SU-DHL-6 (cell line): ENCODE results near the gene LRGUK.

Experiments
- H2AFZ ChIP-seq: fragments of 200-600 bp; sonication (generic); 2 replicates; pipeline ENCODE4 v1.6.1; 2014; ENCODE audit warnings: low read depth, mild to moderate bottlenecking, moderate library complexity, mixed read lengths, antibody characterized with exemption, low read length; ENCODE audit not compliant: severe bottlenecking
- H3F3A ChIP-seq: fragments of 200-600 bp; shearing (Covaris generic); 2 replicates; pipeline ENCODE4 v1.6.0; 2016; ENCODE audit warnings: antibody characterized with exemption, mild to moderate bottlenecking; ENCODE audit not compliant: insufficient read depth
- H3K27ac ChIP-seq: fragments of 200-600 bp; sonication (generic); 2 replicates; pipeline ENCODE4 v1.5.1; 2016; ENCODE audit warnings: low read depth, mild to moderate bottlenecking, low read length, moderate library complexity, mixed read lengths
- H3K27me3 ChIP-seq: fragments of 200-600 bp; sonication (generic), shearing (Covaris generic); 2 replicates; pipeline ENCODE4 v1.6.0; 2014; ENCODE audit warnings: mild to moderate bottlenecking, low read length
- H3K36me3 ChIP-seq: fragments of 200-600 bp; sonication (generic); 2 replicates; pipeline ENCODE4 v1.6.1; 2014; ENCODE audit warnings: mild to moderate bottlenecking, low read length, mixed read lengths
- H3K4me2 ChIP-seq: fragments of 300-600, 200-600 bp; shearing (Covaris generic), sonication (generic); 2 replicates; pipeline ENCODE4 v1.6.0; 2014; ENCODE audit warnings: low read length, low read depth, mild to moderate bottlenecking; ENCODE audit not compliant: poor library complexity, severe bottlenecking
- H3K4me3 ChIP-seq: fragments of 200-600 bp; sonication (generic); 2 replicates; pipeline ENCODE4 v1.5.1; 2014; ENCODE audit warnings: antibody characterized with exemption, low read length, mild to moderate bottlenecking, mixed read lengths; ENCODE audit not compliant: insufficient read depth, poor library complexity, severe bottlenecking
- H3K79me2 ChIP-seq: fragments of 200-600 bp; sonication (generic); 2 replicates; pipeline ENCODE4 v1.6.1; 2014; ENCODE audit warnings: mild to moderate bottlenecking, low read length, moderate library complexity; ENCODE audit not compliant: insufficient read depth
- H3K9ac ChIP-seq: fragments of 200-600 bp; sonication (generic); 2 replicates; pipeline ENCODE4 v1.7.0; 2014; ENCODE audit warnings: mild to moderate bottlenecking, low read length
- H3K9me2 ChIP-seq: fragments of 200-600 bp; sonication (generic); replicated peaks from 2 replicates; pipeline ENCODE4 v1.6.1; 2014; ENCODE audit warnings: low read length; ENCODE audit not compliant: insufficient read depth
- H3K9me3 ChIP-seq: fragments of 200-600 bp; sonication (generic); 2 replicates; pipeline ENCODE4 v1.6.1; 2014; ENCODE audit warnings: low read length, mixed read lengths; ENCODE audit not compliant: insufficient read depth
- H4K20me1 ChIP-seq: fragments of 200-600 bp; sonication (generic); 2 replicates; pipeline ENCODE4 v1.6.1; 2014; ENCODE audit warnings: low read depth, mild to moderate bottlenecking, antibody characterized with exemption, low read length, moderate library complexity, mixed read lengths
- CTCF ChIP-seq: fragments of 200-600 bp; sonication (generic); IDR thresholded peaks from one replicate; pipeline ENCODE4 v1.5.1; 2017; ENCODE audit warnings: antibody characterized with exemption, mild to moderate bottlenecking, low read length, moderate library complexity; ENCODE audit not compliant: insufficient read depth, poor library complexity, severe bottlenecking
- EZH2phosphoT487 ChIP-seq: fragments of 200-600 bp; sonication (generic), shearing (Covaris generic); conservative IDR thresholded peaks from 2 replicates; pipeline ENCODE4 v1.6.1; 2018; ENCODE audit warnings: mild to moderate bottlenecking, antibody characterized with exemption, low read length, moderate library complexity, mixed read lengths

Gene LRGUK

GRCh38 chr7:134191876-134192275 is 64.7 kb downstream of the LRGUK start:
- H3K27me3 ChIP-seq = no peaks in the 10 kb centered on the region
- no peaks in the 10 kb centered on the region for H3F3A ChIP-seq
- H3K4me2 ChIP-seq = no peak overlapping the region
- no peaks in the 10 kb centered on the region for H3K9me2 ChIP-seq
- no peak overlapping the region for H3K27ac ChIP-seq
- no peak overlapping the region for H3K9ac ChIP-seq
- H3K36me3 ChIP-seq = no peaks in the 10 kb centered on the region
- H3K79me2 ChIP-seq = no peaks in the 10 kb centered on the region
- no peak overlapping the region for H3K4me3 ChIP-seq
- no peak for TF ChIP-seq CTCF
- TF ChIP-seq EZH2phosphoT487 = no peak
- H2AFZ ChIP-seq = no peak overlapping the region
- H3K9me3 ChIP-seq = no peaks in the 10 kb centered on the region
- no peaks in the 10 kb centered on the region for H4K20me1 ChIP-seq

GRCh38 chr7:134193240-134193639 is 66.1 kb downstream of the LRGUK start:
- Histone ChIP-seq H3K27me3 (no peaks in the 10 kb centered on the region), H3F3A (no peaks in the 10 kb centered on the region), H2AFZ (no peak overlapping the region), H3K36me3 (no peaks in the 10 kb centered on the region), H3K4me3 (no peak overlapping the region), H3K27ac (no peak overlapping the region), H3K9ac (no peak overlapping the region), H3K9me3 (no peaks in the 10 kb centered on the region), H3K4me2 (no peak overlapping the region), H4K20me1 (no peaks in the 10 kb centered on the region), H3K9me2 (no peaks in the 10 kb centered on the region), H3K79me2 (no peaks in the 10 kb centered on the region)
- no peak for TF ChIP-seq EZH2phosphoT487
- TF ChIP-seq CTCF = no peak

- no peak overlapping the region for H3K27ac ChIP-seq
- no peaks in the 10 kb centered on the region for H3K9me3 ChIP-seq
- H3K4me2 ChIP-seq = no peak overlapping the region
- no peaks in the 10 kb centered on the region for H3F3A ChIP-seq
- H4K20me1 ChIP-seq = no peaks in the 10 kb centered on the region
- H2AFZ ChIP-seq = no peak overlapping the region
- no peak overlapping the region for H3K9ac ChIP-seq
- H3K27me3 ChIP-seq = no peaks in the 10 kb centered on the region
- H3K4me3 ChIP-seq = no peak overlapping the region
- H3K36me3 ChIP-seq = no peaks in the 10 kb centered on the region
- no peak for TF ChIP-seq CTCF
- no peak for TF ChIP-seq EZH2phosphoT487
- H3K9me2 ChIP-seq = no peaks in the 10 kb centered on the region
- no peaks in the 10 kb centered on the region for H3K79me2 ChIP-seq
Measured at GRCh38 chr7:134195252-134195651, 68.1 kb downstream of the LRGUK start.
